Measurements from ENCODE around the gene SKAP2. TPM values are rescaled to one million over a fixed set of nuclear protein-coding genes. Genes with fewer than 3 reads are reported as not detected.

Gene SKAP2
- total RNA-seq, 1 donor from 2014 or later, result 50.8 TPM

- peaks cover 8% of the 10 kb centered on the region for H3K9me3 Mint-ChIP-seq
- H3K27ac Mint-ChIP-seq, result peak overlapping the region; percentile 87
- H3K4me3 Mint-ChIP-seq, result no peak overlapping the region
- no peak for TF ChIP-seq CTCF (IDR thresholded peaks at IDR 0.05; ENCODE audit: unreplicated experiment)
- DNase-seq (ENCODE audit: low spot score in 2 of 2, unreplicated experiment in 2 of 2), result no peak
- peaks cover 34% of the 10 kb centered on the region for H3K4me1 Mint-ChIP-seq
- H3K36me3 Mint-ChIP-seq, result peaks cover 12% of the 10 kb centered on the region
- H3K27me3 Mint-ChIP-seq (ENCODE audit: low read depth), result no peaks in the 10 kb centered on the region
Measured at GRCh38 chr7:26787701-26788100, 76.7 kb downstream of the SKAP2 start.

GRCh38 chr7:26784118-26784517 lies 80.3 kb downstream of the SKAP2 start:
- no peaks in the 10 kb centered on the region for H3K27me3 Mint-ChIP-seq (ENCODE audit: low read depth)
- H3K4me1 Mint-ChIP-seq, result peaks cover 39% of the 10 kb centered on the region
- no peak for DNase-seq (ENCODE audit: low spot score in 2 of 2, unreplicated experiment in 2 of 2)
- H3K4me3 Mint-ChIP-seq, result no peak overlapping the region
- H3K36me3 Mint-ChIP-seq, result peaks cover 13% of the 10 kb centered on the region
- H3K9me3 Mint-ChIP-seq, result peaks cover 9% of the 10 kb centered on the region
- peak overlapping the region; percentile 52 for H3K27ac Mint-ChIP-seq
- no peak for TF ChIP-seq CTCF (IDR thresholded peaks at IDR 0.05; ENCODE audit: unreplicated experiment)

- H3K9me3 Mint-ChIP-seq, result peaks cover 9% of the 10 kb centered on the region
- no peak overlapping the region for H3K27ac Mint-ChIP-seq
- no peak overlapping the region for H3K4me3 Mint-ChIP-seq
- TF ChIP-seq CTCF (IDR thresholded peaks at IDR 0.05; ENCODE audit: unreplicated experiment), result no peak
- DNase-seq (ENCODE audit: low spot score in 2 of 2, unreplicated experiment in 2 of 2), result no peak
- peaks cover 10% of the 10 kb centered on the region for H3K36me3 Mint-ChIP-seq
- H3K27me3 Mint-ChIP-seq (ENCODE audit: low read depth), result no peaks in the 10 kb centered on the region
- peaks cover 35% of the 10 kb centered on the region for H3K4me1 Mint-ChIP-seq
Measured at GRCh38 chr7:26782501-26782900, 81.9 kb downstream of the SKAP2 start.

GRCh38 chr7:26779978-26780595 lies 84.3 kb downstream of the SKAP2 start:
- TF ChIP-seq CTCF (IDR thresholded peaks at IDR 0.05; ENCODE audit: unreplicated experiment), result no peak
- H3K27ac Mint-ChIP-seq, result peak overlapping the region; percentile 23
- no peak overlapping the region for H3K4me3 Mint-ChIP-seq
- peaks cover 31% of the 10 kb centered on the region for H3K4me1 Mint-ChIP-seq
- no peaks in the 10 kb centered on the region for H3K27me3 Mint-ChIP-seq (ENCODE audit: low read depth)
- H3K36me3 Mint-ChIP-seq, result peaks cover 10% of the 10 kb centered on the region
- H3K9me3 Mint-ChIP-seq, result peaks cover 9% of the 10 kb centered on the region
- DNase-seq (ENCODE audit: low spot score in 2 of 2, unreplicated experiment in 2 of 2), result no peak

GRCh38 chr7:26777385-26777784 lies 87.0 kb downstream of the SKAP2 start:
- H3K27me3 Mint-ChIP-seq (ENCODE audit: low read depth), result no peaks in the 10 kb centered on the region
- peaks cover 35% of the 10 kb centered on the region for H3K4me1 Mint-ChIP-seq

More at GRCh38 chr7:26777385-26777784, 87.0 kb downstream of the SKAP2 start:
- Mint-ChIP-seq H3K4me3 (no peak overlapping the region), H3K9me3 (no peaks in the 10 kb centered on the region), H3K36me3 (peaks cover 2% of the 10 kb centered on the region), H3K27ac (peak overlapping the region; percentile 3)
- no peak for DNase-seq (ENCODE audit: low spot score in 2 of 2, unreplicated experiment in 2 of 2)
- no peak for TF ChIP-seq CTCF (IDR thresholded peaks at IDR 0.05; ENCODE audit: unreplicated experiment)

All from mesothelial cell of epicardium (in vitro differentiated cells).